ENCODE results near the gene POLR3B. TPM values are rescaled to one million over a fixed set of nuclear protein-coding genes. Genes with fewer than 3 reads are reported as not detected.

POLR3B gene
- total RNA-seq, 2 experiments from 2014 or later, result 13.7 to 14.2 TPM

DNA sequence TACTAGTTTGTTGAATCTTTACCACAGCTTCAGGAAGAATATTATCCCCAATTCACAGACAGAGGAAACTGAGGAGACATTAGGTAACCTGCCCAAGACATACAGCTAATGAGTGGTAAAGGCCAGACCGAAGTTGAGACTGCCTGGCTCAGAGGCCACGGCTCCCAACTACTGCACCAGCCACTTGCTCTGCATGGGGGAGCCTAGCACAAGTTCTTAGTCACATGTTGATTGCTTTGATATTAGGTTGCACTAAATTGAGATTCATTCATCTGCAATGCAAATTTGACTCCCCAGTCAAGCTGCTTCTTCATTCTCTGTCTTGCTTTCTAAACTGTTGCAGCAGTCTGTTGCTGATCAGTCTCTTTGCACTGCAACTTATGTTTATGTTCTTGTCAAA is 25.9 kb upstream of the POLR3B start:
- Mint-ChIP-seq H3K4me1 (peaks cover 12% of the 10 kb centered on the region), H3K27me3 (no peaks in the 10 kb centered on the region), H3K4me3 (no peak overlapping the region), H3K27ac (no peak overlapping the region), H3K36me3 (peaks cover 7% of the 10 kb centered on the region), H3K9me3 (no peaks in the 10 kb centered on the region)
- DNase-seq, result no peak

GRCh38 chr12:106332536-106332935 is 25.0 kb upstream of the POLR3B start:
- peaks cover 7% of the 10 kb centered on the region for H3K36me3 Mint-ChIP-seq
- DNase-seq, result no peak
- H3K27ac Mint-ChIP-seq, result no peak overlapping the region
- no peaks in the 10 kb centered on the region for H3K9me3 Mint-ChIP-seq
- no peak overlapping the region for H3K4me3 Mint-ChIP-seq
- peaks cover 12% of the 10 kb centered on the region for H3K4me1 Mint-ChIP-seq
- H3K27me3 Mint-ChIP-seq, result no peaks in the 10 kb centered on the region

DNA sequence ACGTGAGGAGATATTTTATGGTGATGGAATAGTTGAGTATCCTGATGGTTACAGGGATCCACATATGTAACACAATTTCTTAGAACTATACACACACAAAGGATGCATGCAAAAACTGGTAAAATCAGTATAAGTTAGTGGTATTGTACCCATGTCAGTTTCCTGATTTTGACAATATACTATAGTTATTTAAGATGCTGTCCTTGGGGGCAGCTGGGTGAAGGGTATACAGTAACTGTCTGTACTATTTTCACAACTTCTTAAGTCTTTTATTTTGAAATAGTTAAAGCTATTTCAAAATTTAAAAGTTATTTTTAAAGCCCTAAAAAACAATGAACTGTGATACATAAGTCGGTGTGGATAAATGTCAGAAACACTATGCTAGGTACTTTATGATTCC is 24.5 kb upstream of the POLR3B start:
- H3K36me3 Mint-ChIP-seq, result peaks cover 7% of the 10 kb centered on the region

GRCh38 chr12:106333756-106334155 is 23.8 kb upstream of the POLR3B start:
- peaks cover 10% of the 10 kb centered on the region for H3K36me3 Mint-ChIP-seq
- no peak overlapping the region for H3K27ac Mint-ChIP-seq
- no peak overlapping the region for H3K4me3 Mint-ChIP-seq
- no peaks in the 10 kb centered on the region for H3K9me3 Mint-ChIP-seq
- no peak for DNase-seq
- H3K4me1 Mint-ChIP-seq, result peaks cover 13% of the 10 kb centered on the region
- H3K27me3 Mint-ChIP-seq, result no peaks in the 10 kb centered on the region

More for the DNA sequence above, 24.5 kb upstream of the POLR3B start:
- H3K4me1 Mint-ChIP-seq, result peaks cover 12% of the 10 kb centered on the region
- DNase-seq, result no peak
- no peak overlapping the region for H3K4me3 Mint-ChIP-seq
- no peaks in the 10 kb centered on the region for H3K27me3 Mint-ChIP-seq
- no peak overlapping the region for H3K27ac Mint-ChIP-seq
- H3K9me3 Mint-ChIP-seq, result no peaks in the 10 kb centered on the region

GRCh38 chr12:106341086-106341877 is 16.3 kb upstream of the POLR3B start:
- H3K36me3 Mint-ChIP-seq, result peaks cover 7% of the 10 kb centered on the region
- H3K4me1 Mint-ChIP-seq, result peaks cover 5% of the 10 kb centered on the region
- H3K27ac Mint-ChIP-seq, result peak overlapping the region; percentile 12
- H3K27me3 Mint-ChIP-seq, result no peaks in the 10 kb centered on the region
- H3K9me3 Mint-ChIP-seq, result no peaks in the 10 kb centered on the region
- no peak overlapping the region for H3K4me3 Mint-ChIP-seq
- no peak for DNase-seq

DNA sequence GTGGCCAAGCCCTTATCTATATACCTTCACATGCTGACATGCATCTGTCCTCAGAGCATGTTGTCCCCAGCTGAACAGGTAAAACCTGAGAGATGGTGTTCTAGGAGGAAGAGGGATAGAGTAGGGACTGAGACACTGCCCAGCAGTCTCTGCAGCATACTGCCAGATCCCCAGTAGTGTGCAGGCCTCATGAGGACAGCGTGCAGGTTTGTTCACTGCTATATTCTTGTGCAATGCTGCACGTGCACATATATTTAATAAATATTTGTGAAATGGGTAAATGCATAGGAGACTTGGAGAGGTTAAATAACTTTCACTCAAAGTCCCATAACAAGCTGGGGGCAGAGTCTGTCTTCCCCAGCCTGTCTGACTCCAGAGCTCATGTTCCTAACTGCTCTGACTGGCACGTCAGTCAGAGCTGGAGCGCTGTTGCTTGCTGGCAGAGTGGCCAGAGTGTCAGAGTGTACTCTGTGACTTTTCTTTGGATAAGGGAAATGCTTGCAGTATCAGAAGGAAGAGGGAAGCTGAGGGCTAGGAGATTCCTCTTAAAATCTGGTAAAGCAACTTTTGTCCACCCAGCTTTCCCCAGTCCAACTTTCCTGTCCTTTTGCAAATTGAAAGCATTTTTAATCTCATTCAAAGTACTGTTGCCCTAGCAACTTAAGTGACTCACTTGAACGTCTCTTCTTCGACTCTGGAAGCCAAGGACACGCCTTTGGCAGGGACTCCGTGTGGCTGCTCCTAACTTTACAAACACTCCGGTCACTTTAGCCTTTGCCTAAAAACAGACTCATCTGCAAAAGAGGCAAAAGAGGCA is 14.9 kb upstream of the POLR3B start:
- peaks cover 7% of the 10 kb centered on the region for H3K36me3 Mint-ChIP-seq
- DNase-seq, result no peak
- no peak overlapping the region for H3K4me3 Mint-ChIP-seq
- H3K27me3 Mint-ChIP-seq, result no peaks in the 10 kb centered on the region
- H3K27ac Mint-ChIP-seq, result no peak overlapping the region
- no peaks in the 10 kb centered on the region for H3K9me3 Mint-ChIP-seq
- peaks cover 3% of the 10 kb centered on the region for H3K4me1 Mint-ChIP-seq

- DNase-seq, result no peak
- Mint-ChIP-seq H3K4me3 (no peak overlapping the region), H3K9me3 (no peaks in the 10 kb centered on the region), H3K36me3 (peaks cover 7% of the 10 kb centered on the region), H3K4me1 (peaks cover 3% of the 10 kb centered on the region), H3K27ac (no peak overlapping the region), H3K27me3 (no peaks in the 10 kb centered on the region)
Measured at GRCh38 chr12:106343214-106343528, 14.4 kb upstream of the POLR3B start.

DNA sequence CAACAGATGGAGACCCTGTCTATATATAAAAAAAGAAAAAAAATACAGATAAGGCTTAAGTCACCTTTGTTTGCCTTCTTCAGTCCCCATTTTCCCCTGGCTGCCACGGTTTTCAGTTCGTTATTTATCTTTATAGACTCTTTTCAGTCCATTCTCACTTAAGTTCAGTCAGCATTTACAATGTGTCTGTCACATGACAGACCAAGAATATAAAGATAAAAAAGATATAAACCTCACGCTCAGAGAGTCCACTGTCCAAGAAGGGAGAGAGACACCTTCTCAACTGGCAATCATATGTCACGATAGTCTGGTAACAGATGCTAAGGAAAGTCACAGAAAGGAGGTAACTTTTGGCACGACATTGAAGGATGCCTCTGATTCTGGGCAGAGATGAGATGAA is 13.4 kb upstream of the POLR3B start:
- Mint-ChIP-seq H3K27ac (no peak overlapping the region), H3K27me3 (no peaks in the 10 kb centered on the region), H3K9me3 (no peaks in the 10 kb centered on the region), H3K4me3 (no peak overlapping the region), H3K36me3 (peaks cover 4% of the 10 kb centered on the region), H3K4me1 (peaks cover 2% of the 10 kb centered on the region)
- no peak for DNase-seq

DNA sequence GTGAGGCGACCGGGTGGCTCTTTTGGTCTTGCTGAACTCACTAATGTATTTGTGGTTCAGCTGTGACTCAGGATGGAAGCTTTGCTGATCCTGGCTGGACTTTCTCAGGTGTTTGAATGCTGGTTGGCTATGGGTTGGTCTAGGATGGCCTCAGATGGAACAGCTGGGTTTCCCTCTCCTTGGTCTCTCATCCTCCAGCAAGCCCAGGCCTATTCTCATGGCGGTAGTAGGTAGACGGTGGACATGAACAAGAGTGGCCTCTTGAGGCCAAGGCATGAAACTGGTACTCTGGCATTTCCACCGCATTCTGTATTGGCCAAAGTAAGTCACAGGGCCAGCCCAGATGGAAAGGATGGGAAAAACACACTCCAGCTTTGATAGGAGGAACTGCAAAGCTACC is 11.8 kb upstream of the POLR3B start:
- no peak for DNase-seq
- peaks cover 4% of the 10 kb centered on the region for H3K36me3 Mint-ChIP-seq
- H3K27me3 Mint-ChIP-seq, result no peaks in the 10 kb centered on the region
- no peak overlapping the region for H3K4me3 Mint-ChIP-seq
- H3K27ac Mint-ChIP-seq, result no peak overlapping the region
- no peaks in the 10 kb centered on the region for H3K9me3 Mint-ChIP-seq
- H3K4me1 Mint-ChIP-seq, result peaks cover 2% of the 10 kb centered on the region

DNA sequence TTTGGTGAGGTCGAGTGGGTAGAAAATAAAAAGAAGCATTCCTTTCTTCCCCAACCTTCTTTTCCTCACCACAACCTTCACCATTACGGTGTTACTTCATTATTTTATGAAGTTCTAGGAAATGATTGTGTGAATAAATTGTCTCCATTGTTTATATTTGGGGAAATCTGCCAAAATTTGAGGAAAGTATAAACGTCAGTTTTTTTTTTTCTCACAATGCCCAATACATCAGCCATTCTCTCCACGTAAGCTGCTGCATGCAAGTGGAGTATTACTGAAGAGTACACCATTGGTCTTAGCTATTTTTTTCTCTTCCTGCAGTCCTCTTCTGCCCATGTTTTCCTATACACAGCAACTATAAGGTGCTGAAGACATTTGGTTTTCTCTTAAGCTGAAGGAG is 9.1 kb upstream of the POLR3B start:
- no peak for DNase-seq
- Mint-ChIP-seq H3K9me3 (no peaks in the 10 kb centered on the region), H3K4me3 (no peak overlapping the region), H3K36me3 (peaks cover 2% of the 10 kb centered on the region), H3K4me1 (no peaks in the 10 kb centered on the region), H3K27ac (no peak overlapping the region), H3K27me3 (no peaks in the 10 kb centered on the region)

- no peak for DNase-seq
- H3K36me3 Mint-ChIP-seq, result peaks cover 2% of the 10 kb centered on the region
- no peak overlapping the region for H3K4me3 Mint-ChIP-seq
Measured at GRCh38 chr12:106353175-106353574, 4.4 kb upstream of the POLR3B start.

GRCh38 chr12:106358396-106359241 is 1.1 kb downstream of the POLR3B start:
- Mint-ChIP-seq H3K4me3 (peak overlapping the region; percentile 87), H3K27ac (peak overlapping the region; percentile 93), H3K27me3 (no peaks in the 10 kb centered on the region), H3K36me3 (peaks cover 6% of the 10 kb centered on the region), H3K4me1 (peaks cover 9% of the 10 kb centered on the region), H3K9me3 (no peaks in the 10 kb centered on the region)
- DNase-seq, result no peak

More at GRCh38 chr12:106353175-106353574, 4.4 kb upstream of the POLR3B start:
- Mint-ChIP-seq H3K27me3 (no peaks in the 10 kb centered on the region), H3K9me3 (no peaks in the 10 kb centered on the region), H3K27ac (no peak overlapping the region), H3K4me1 (peaks cover 6% of the 10 kb centered on the region)

DNA sequence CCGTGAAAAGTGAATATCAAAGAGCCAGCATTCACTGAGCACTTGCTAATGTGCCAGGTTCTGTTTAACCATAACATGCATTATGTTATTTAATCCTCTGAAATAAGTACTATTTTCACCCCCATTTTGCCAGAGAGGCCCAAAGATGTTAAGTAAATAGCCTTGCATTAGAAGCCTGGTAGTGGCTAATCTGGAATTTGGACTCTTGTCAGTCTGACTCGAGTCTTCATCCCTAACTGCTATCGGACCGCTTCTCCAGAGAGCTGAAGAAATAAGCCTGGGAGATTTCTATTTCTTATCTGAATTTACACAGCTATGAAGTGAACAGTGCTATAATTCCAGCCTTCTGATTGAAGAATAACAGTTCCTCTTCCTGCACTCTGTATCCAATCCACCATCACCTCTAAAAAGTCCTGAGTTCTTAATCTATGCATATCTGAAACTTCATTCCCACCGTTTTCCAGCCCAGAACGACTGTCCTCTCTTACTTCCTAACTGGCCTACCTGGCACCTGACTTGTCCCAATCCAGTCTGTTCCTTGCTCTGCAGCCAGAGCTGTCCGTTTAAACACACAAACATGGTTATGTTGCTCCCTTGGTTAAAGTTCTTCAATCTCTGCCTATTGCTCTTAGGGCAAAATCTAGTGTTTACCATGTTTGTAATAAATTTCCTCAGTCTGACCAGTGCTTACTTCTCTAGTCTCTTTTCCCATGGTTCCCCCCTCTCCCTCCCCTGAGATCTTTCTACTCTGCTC is 2.3 kb downstream of the POLR3B start:
- peak overlapping the region; percentile 19 for H3K4me3 Mint-ChIP-seq

GRCh38 chr12:106360400-106360994 is 2.9 kb downstream of the POLR3B start:
- peaks cover 6% of the 10 kb centered on the region for H3K36me3 Mint-ChIP-seq
- H3K9me3 Mint-ChIP-seq, result no peaks in the 10 kb centered on the region
- no peak for DNase-seq
- no peaks in the 10 kb centered on the region for H3K27me3 Mint-ChIP-seq
- H3K27ac Mint-ChIP-seq, result no peak overlapping the region
- H3K4me1 Mint-ChIP-seq, result peaks cover 9% of the 10 kb centered on the region
- no peak overlapping the region for H3K4me3 Mint-ChIP-seq

More for the DNA sequence above, 2.3 kb downstream of the POLR3B start:
- H3K27ac Mint-ChIP-seq, result no peak overlapping the region
- H3K9me3 Mint-ChIP-seq, result no peaks in the 10 kb centered on the region
- peaks cover 6% of the 10 kb centered on the region for H3K36me3 Mint-ChIP-seq
- H3K27me3 Mint-ChIP-seq, result no peaks in the 10 kb centered on the region
- H3K4me1 Mint-ChIP-seq, result peaks cover 9% of the 10 kb centered on the region
- DNase-seq, result no peak

Data from activated naive CD8-positive, alpha-beta T cell treated with anti-CD3 and anti-CD28 coated beads for 36 hours (primary cell).